Activated CD4-positive, CD25-positive, alpha-beta regulatory T cell treated with anti-CD3 and anti-CD28 coated beads, Interleukin-2, amount 50 U/mL, for 16 hours (primary cell): ENCODE results near the gene ZNF385B.

ENCODE experiments used
- DNase-seq: peaks from one replicate; pipeline ENCODE4 v3.0.0-alpha.2; 2020; ENCODE audit warnings: low read depth, low spot score

The ZNF385B gene

DNA sequence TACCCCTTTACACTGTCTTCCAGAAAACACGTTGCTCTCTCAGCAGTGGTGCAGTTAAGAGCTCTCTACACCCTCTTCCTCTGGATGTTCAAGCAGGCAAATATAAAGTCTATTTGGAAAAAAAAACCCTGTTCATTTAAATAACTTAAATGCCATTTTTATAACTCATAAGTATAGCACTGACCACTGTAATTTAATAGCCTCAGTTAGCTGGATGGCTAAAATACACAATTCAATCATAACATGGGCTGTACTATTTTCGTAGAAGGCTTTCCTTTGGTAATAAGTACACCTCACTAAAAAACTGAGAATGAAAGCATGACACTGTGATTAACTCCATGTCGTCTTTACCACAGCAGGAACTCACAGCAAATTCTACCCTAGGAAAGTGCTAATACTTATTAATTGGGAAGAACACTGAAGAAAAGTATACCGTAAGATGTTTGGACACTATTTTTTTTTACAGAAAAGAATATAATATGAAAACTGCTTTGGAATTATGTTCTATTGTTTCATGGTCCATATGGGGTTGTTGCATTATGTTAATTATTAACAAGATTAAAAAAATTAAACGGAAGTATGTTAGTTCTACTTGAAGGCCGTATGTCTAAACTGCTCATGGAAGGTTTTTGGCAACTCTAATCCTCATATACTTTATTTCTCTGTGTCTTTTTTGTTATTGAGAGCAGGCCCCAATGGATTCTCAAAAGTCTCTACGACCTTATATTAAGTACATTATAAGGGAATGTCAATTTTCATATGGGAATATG lies 269.1 kb downstream of the ZNF385B start:
- DNase-seq: no peak

DNA sequence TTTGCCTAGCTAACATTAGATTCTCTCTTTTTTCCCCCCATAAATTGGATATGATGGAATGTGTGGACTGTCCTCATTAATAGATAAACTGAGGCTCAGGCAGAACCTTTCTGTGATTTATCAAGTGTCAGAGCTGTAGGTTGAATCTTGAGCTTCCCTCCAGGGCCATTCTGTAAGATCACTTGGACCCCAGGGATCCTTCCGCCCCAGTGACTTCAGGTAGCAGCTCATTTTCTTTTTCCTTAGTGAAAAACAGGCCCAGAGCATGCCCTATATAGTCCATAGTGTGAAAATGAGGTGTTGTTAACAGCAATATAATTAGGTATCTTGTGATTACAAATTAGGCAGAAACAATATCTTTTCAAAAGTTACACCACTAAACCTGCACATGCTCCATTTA lies 269.7 kb downstream of the ZNF385B start:
- no peak for DNase-seq

DNA sequence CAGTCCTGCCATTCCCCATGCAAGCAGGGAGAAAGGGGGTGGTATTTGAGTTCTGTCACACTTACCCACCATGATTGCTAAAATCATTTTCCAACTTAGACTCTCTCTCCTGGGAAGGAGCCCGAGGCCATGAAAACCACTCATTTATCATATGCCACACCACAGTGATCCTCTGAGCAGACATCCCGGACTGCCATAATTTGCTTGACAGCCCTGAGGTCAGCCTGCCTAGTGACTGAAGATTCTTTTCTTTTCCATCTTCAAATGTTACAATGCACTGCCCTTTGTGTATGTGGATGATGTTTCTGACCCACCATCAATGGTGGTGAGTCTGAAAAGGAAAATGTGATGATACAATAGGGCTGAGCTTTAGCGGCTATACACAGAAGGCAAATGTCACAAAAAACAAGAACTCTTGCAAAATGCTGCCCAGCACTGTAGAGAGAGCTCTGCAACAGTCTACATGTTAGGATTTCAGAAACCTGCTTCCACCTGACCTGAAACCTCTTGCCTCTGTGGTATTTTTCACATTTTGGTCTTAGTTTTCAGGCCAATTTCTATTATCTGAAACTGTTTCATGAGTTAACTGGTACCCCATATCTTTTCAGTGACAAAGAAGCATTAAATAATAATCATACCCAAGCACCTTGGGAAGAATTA lies 272.8 kb downstream of the ZNF385B start:
- DNase-seq: no peak

DNA sequence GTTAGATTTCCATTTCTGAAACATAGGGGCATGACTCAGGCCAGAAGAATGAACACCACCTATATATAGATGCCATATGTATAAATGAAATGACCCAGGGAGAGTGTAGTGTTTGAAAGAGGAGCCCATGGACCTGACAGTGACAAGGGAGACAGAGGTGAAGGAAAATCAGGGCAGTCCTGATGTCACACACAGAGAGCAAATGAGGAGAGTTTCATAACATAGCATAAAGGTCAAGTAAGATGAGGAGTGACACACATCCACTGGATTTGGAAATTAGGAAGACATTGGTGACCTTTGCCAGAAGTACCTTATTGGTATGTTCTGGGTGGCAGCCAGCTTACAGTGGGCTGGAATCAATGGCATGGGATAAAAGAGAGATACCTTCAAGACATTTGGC lies 276.7 kb downstream of the ZNF385B start:
- DNase-seq: no peak

DNA sequence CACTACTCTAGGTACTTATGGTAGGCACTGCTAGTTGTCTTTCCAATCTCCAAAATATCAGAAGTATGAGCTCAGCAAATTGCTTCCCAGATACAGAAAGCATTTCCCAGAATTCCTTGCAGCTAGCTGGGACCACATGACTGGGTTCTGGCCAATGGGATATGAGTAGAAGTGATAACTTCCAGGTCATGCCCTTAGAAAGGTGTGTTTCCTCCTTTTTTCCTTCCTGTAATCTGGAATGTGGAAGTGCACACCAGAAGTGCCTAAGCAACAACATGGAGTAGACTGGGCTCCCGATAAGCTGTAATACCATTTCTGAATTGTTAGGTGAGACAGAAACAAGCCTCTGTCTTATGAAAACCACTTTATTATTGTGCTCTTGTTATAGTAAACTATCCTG lies 279.8 kb downstream of the ZNF385B start:
- DNase-seq: no peak

DNA sequence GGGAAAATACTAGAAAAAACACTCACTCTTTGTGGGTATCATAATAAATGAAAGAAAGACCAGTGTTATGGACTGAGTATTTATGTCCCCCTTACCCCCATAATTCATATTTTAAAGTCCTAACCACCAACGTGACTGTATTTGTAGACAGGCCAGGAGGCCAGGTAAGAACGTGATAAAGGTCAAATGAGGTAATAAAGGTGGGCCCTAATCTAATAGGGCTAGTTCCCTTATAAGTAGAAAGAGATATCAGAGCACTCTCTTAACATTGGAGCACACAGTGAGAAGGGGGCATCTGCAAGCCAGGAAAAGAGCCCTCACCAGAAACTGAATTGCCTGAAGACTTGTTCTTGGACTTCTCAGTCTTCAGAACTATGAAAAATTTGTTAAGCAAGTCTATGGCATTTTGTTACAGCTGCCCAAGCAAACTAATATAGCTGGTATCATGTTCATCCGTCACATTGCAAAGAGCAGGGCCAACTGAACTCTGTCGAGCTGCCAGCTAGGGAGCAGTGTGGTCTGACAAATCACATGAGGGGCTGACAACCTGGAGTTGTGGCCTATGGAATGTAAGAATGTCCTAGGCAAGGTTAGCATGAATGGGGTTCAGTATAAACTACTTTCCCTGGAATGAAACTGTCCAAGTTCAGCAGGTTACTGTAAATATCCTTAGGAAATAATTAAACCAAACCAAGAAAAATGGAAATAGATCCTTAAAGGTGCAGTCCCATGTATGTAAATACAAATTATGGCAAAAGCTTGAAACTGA lies 280.9 kb downstream of the ZNF385B start:
- no peak for DNase-seq

DNA sequence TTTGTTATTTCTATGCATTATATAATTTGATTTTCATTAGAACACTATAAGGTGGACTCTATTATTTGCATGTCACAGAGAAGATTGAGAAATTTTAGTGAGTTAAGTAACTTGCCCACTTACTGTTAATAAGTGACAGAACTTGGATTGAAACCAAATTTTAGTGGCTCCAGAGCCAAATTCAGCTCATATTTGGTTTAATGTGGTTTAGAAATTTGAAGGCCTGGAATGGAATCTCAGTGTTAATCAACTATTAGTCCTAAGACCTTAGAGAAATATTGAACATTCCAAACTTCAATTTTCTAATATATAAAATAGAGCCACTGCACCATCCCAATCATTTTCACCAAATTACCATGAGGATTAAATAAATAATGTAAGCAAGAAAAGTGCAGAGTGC lies 281.6 kb downstream of the ZNF385B start:
- no peak for DNase-seq

DNA sequence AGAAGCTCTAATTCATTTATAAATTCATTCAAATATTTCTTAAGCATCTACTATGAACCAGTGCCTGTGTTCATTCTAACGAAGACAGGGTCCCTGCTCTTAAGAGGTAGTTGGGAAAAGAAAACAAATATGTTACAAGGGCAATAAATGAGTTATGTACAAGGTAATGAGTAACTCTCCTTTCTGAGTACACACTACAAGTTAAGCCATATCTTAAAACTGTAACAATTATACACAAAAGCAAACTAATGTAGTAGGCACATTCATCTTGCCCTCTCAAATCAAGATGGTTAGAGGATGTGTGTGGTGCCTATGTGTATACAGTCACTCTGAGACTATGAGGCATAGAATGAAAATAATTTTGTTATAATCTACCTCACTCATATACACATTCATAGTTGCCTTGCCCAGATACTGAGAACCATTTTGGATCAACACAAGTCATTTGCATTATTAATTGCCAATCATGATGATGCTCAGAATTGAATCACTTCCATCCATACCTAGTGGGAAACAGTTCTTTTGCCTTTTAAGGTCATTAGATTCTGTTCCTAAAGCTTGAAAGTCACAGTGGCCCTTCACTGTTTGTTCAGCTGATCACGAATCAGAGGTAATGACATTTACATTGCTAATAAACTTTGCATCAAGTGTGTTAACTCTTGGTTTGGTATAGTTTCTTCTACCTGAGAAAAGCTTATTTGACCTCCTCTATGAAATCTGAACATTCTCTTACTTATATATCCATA lies 283.1 kb downstream of the ZNF385B start:
- no peak for DNase-seq

DNA sequence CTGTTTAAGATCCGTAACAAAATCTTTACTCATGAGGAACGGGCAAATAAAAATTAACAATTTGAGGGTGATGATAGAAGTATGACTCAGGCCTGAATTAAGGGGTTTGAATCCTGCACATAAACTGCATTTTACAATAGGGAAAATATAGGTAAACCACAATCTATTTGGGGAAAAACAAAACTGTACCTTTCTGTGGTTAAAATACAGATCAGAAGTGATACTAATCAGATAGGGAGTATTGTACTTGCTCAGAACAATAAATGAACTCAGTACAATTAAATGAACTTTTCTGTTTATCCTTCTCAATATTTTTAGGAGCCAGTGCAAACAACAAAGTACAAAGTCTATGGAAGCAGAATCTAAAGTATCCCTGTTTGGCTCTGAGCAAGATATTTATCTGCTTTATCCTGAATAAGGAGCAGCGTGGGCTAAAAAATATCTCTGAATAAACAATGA lies 287.3 kb downstream of the ZNF385B start:
- DNase-seq: no peak

DNA sequence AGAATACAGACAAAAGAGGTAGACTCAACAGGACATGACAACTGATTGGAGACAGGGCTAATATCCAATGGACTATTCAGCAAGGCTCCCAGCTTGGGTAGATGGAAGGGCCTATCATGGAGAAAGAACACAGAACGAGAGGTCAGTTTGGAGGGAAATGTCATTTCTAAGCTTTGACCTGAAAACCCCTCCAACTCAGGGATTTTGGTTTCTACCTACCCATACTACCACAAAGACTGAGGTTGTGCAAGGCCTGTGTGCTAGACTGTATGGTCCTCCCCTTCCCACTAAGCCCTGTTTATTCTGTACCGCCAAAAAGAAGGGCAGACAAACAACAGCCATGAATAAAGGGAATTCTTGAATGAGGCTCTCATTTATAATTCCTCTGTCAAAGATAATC lies 288.9 kb downstream of the ZNF385B start:
- no peak for DNase-seq

DNA sequence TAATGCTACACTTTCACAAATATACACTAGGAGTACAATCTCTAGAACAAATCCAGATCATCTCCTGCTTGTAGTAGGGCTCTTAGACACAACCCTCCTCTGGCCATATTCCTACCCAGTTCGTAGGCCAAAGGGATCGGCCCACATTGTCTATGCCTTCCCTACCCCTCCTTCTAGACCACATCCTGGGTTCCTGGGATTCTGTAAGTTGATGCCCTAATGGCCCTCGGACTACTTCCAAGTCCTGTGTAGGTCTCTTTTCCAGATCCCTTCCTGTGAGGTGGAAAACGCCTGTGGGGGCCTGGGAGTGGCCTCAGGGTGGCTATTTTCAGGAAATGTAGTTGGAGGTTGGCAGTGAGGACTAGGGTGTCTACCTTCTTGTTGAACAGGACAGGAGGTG lies 289.7 kb downstream of the ZNF385B start:
- DNase-seq: no peak

DNA sequence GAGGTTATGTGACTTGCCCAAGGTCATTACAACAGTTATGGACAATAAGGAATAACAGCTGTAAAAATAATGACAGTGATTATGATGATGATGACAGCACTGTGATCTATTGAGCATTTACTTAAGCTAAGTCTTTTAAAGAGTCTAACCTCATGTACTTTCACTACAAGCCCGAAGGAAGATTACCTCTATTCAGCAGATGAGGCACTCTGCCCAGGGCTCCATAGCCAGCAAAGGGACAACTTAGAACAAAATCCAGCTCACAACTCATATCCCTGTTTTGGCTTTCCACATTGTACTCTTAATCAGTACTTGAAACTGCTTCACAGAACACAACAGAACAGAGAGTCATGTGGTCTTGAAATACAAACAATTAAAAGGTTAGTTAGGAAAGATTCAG lies 290.2 kb downstream of the ZNF385B start:
- no peak for DNase-seq

DNA sequence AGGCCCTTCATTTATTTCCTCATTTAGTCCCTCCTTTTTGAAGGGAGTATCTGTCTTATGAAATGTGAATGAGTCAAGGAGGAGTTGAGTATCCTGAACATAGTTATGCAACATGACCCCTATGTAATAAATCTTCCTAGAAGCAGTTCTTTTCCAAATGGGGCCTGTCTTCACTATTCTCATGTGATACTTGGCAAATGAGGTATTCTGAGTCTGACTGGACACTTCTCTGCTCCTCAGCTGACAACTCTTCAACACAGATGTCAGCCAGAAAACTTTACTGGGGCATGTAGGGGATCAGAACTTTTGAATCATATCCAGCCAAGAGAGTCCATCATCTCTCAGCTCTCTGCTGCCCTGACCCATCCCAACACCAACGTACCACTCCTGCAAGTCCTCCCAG lies 291.6 kb downstream of the ZNF385B start:
- DNase-seq: no peak

DNA sequence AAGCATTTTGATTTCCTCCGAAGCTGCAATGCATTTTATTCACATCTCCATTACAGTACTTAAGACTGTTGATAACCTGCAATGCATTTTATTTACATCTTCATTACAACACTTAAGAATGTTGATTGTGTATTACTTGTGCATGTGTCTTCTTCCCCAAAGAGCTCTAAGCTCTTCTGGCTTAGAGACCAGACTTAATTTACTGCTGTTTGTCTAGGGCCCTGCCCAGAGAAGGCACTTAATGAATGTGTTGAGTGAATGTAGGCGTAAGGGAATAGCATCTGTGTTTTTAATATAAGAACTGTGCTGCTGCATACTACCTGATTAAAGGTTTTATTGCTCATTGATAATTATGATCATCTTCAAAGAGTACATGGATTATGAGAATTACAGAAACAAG lies 295.6 kb downstream of the ZNF385B start:
- no peak for DNase-seq

DNA sequence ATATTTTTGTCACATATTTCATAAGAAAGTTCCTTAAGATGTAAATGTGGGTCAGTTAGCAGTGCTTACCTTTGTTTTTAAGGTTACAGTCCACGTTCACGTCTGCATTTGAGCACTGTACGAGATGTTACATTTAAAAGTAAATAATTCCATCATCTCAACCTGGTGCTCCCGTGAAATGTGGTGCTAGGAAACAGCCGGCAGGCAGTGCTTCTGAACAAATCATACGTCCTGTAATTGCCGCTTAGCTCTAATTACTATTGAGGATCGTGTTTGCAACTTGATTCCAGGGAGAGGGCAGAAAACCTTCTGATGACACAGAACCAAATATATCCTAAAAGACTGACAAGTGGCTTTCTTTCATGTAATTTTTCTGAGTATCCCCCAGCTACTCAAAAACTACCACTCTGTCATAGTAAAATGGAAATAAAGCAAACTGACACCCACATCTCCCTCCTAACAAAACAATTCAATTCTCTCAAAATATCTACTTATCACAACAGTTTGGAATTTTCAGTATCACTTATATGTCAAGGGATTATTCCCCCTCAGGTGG lies 299.0 kb downstream of the ZNF385B start:
- no peak for DNase-seq

DNA sequence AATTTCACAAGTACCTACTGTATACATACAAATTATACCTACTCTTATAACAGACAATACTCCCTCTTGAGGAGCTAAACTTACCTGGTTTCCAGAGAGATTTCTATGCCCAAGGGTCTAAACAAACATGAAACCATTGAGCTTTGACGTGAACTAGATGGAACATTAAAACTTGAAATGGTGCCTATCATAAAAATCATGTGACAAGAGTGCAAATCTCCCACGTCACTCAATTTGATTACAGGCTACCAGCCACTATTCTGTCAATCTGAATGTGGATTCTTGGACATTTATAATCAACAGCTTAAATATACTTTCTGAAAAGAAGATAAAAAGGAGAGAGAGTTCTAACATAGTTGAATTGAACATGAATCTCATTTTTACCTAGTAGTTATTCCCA lies 299.7 kb downstream of the ZNF385B start:
- no peak for DNase-seq

DNA sequence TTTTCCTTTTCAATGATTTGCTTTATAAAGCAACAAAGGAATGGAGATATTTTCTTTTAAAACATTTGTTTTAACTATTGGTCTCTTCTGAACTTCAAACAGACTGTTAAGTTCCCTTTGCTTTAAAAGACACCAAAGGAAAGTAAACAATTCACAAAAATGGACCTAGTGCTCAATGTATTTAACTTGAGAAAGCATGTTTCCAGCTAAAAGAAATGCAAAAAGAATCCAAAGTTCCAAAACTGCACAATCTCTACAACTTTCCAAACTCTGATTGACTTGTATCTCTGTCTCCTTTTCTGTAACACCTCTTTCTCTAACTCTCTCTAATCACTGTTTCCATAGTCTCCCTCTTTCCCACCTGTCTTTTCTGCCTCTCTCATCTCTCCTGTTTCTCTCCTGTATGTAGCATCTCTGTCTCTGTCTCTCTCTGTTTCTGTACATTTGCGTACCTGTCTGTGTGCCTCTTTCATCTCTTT lies 301.1 kb downstream of the ZNF385B start:
- DNase-seq: no peak

DNA sequence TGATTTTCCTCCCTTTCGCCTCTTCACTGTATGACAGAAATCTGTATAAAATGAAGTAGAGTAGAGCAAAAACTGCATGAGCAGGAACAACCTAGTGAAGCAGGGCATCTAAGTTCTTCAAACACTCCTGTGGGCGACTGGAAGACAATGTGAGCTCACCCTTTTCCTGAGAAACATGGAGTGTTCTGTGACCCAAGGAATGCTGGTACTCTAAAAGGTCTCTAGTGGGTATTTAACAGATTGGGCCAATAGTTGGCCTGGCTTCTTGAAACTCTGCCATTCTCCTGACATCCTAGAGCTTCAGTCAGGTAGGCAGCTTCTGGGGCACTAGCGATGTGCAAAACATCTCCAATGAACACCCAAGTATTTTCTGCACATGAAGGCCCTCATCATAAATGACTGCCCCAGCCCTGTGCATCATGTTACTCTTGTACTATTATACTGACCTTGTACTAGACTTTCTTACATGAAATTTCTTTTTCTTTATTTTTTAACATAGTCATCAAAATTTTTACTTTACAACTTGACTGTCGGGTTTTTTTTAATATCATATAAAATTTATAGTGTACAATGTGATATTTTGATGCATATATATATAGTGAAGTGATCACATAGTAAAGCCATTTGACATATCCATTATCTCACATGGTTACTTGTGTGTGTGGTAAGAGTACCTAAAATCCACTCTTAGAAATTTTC lies 302.2 kb downstream of the ZNF385B start:
- DNase-seq: no peak

DNA sequence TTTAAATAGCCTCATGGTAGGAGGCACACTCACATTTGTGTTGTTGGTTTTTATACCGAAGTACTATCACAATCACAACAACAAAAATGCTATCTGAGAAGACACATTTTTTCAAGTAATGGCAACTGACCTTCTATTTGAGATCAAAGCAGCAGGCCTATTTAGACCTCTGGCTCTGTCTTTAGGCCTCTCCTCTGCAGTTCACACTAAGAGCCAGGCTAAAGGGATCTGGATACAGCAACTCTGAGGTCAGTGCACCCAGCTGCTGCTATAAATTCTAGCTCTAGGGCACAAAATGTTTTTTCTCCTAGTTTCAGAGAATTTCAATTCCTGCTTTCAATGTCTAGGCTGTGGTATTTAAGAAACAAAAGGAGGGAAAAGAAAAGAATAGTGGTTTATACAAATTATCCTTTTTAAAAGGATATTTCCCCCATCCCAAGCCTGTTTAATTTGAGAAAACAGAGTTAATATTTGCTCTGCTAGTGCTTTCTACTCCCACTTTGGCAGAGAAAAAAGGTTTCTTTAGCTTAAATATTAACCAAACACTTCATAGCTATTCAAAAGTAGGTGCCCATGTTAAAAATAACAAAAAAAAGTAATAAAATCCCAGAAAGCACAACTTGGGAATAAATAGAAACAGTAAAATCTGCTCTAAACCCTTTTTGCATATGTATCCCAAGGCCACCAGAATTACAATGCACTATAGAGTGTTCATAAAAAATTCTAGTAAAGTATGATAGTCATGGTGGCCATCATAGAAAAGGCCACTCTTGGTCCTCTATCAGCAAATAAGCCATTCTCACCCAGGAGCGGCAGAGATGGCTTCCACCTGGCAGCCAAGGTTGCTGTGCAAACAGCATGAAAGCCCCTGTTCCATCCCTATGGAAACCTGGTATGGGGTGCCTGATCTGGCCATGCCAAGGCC lies 303.1 kb downstream of the ZNF385B start:
- no peak for DNase-seq

DNA sequence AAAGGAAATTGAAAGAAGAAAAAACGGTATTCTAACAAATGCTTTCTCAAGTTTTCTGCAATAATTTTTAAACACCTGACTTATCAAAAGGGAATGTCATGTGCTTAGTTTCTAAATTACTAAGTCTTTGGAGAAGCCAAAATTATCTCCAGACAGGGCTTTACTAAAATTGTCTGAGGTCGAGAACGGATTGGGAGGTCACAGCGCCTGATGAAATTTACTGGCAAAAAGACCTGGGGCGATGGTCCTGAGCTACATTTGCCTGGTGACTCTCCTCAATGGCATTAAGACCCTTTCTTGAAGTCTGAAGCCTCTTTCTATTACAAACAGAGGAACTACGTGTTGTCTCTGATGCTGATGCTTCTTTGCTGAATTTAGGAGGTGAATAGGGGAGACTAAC lies 305.0 kb downstream of the ZNF385B start:
- no peak for DNase-seq
